ENCODE measurements around the gene BPIFB4.

- TF ChIP-seq EZH2 (IDR thresholded peaks at IDR 0.05; ENCODE audit: borderline replicate concordance) (no peak), CTCF (IDR thresholded peaks at IDR 0.05; ENCODE audit: poor library complexity) (no peak), EZH2phosphoT487 (IDR thresholded peaks at IDR 0.05; ENCODE audit: low read depth, severe bottlenecking, unreplicated experiment) (no peak)
These were observed 17.8 kb upstream of the BPIFB4 start for GRCh38 chr20:33061658-33062028.

Data from hepatocyte (in vitro differentiated cells).